Measurements from ENCODE around the gene RALY.
A peak's percentile ranks its signal among the peaks of the same experiment; 100 is the strongest.
"Not testable (repeated sequence)": the region's sequence is repeated elsewhere in the genome, so short reads cannot be mapped to it uniquely, and the experiment has no call there.

Gene RALY

GRCh38 chr20:34018166-34018565, 24.5 kb downstream of the RALY start:
- DNase-seq, result no peak

- DNase-seq, result no peak
These were observed 28.6 kb downstream of the RALY start for GRCh38 chr20:34022151-34022838.

DNA sequence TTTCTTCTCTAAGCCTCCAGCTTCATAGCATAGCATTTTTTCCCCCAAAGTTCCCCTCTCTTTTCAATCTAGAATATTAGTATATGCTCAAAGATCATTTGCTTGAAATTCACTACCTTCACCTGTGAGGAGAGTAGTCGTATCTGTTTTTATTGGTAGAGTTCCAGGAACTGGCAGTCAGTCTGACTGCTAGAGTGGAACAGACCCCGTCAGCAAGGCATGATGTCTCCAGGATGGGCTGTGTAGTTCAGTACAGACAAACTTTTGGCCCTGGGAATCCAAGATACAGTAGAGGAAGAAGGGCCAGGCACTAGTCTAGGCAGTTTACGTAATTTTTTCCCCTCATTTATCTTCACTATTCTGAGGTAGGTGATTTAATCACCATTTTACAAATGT, 29.1 kb downstream of the RALY start:
- no peak for DNase-seq

DNA sequence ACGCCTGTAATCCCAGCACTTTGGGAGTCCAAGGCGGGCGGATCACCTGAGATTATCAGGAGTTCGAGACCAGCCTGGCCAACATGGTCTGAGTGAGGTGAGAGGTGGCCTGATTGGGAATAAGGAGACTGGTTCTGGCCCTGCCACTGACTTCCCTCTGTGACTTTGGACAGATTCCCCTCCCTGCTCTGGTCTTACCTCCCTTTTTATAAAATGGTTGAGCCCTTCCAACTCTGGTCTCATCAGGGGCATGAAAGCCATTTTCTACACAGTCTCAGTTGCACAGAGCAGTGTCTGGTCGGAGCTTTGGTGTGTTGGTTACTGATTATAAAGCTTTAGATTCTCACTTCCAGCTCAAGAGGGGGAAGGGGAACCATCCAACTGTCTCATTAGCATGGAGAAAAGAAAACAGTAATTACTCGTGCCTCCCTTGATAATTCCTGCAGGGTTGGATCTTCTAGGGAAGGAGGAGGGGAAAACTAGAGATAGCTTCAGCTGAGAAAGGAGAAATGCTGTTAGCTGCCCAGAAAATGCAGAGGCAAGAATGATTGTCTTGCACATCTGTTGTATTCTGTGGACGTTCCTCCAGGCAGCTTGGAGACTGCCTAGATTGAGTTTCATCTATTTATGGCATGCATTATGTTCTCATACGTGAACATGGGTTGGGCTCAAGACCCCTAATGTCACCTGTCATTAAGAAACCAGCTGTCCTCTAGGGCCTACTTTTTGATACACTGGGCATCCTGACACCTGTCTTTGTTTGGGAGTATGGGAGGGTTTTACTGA, 30.4 kb downstream of the RALY start:
- no peak for DNase-seq

DNA sequence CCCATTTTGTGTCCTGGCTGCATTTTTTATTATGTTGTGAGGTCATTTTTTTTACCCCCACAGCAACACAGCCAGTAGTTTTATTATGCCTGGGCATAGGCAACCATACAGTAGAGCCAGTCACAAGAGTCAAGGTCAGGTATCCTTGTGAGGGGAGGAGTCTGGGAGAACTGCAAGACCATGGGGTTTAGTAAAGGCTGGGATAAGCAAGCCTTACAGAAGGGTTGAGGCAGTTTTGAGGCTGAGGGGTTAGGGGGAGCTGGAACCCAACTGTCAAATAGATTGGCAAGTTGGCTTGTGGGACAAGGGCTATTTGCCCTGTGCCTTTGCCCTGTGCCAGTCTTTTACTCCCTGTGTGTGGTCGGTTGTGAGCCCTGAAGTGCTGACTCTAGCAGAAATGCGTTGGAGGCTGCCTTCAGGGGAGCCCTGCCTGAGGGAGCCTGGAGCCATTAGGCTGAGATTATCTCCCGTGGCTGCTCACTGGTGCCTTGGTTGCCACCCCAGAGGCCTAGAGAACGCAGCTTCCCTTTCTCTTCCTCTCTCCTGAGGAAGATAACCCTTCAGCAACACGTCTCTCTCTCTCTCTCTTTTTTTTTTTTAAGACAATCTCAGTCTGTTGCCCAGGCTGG, 31.1 kb downstream of the RALY start:
- no peak for DNase-seq

- not testable (repeated sequence) for DNase-seq
These were observed 34.3 kb downstream of the RALY start for GRCh38 chr20:34028013-34028412.

GRCh38 chr20:34029415-34029814, 35.7 kb downstream of the RALY start:
- DNase-seq, result no peak

GRCh38 chr20:34030456-34030855, 36.7 kb downstream of the RALY start:
- no peak for DNase-seq

DNA sequence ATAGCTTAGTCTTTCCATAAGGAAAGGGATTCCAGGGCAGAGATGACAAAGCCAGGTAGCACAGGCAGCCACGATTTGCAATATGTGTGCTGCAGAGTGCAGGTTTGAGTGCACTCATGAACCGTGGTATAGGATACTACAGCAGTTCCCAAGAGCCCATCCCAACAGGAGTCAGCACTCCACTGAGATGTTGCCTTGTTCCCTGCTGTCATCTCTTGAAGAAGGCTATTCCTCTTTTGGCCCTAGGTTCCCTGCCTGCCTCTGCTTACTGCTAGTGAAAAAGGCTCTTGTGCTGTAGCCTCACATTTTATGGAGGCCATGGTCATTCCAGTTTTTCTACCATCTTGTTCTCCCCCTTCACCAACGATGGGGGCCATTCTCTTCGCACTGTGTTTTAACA, 40.2 kb downstream of the RALY start:
- no peak for DNase-seq

- peak; percentile 67 for DNase-seq
These were observed 43.4 kb downstream of the RALY start for GRCh38 chr20:34037121-34037520.

DNA sequence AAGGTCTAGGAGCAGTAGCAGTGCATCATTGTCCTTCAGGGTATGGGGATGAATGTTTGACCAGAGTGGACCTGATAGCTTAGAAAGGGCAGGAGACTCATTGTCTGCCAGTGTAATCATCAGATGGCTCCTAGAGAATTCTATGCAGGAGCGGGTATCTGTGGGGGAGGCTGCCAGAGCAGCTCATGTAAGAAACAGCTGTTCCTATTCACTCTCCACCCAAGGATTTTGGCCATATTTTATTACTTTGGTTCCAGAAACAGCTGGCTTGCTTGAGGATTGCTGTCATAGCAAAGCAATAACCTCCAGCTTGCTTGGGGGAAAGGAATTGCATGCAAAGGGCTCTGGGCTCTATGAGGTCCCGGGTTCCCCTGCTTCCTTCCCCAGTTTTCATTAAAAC, 44.1 kb downstream of the RALY start:
- no peak for DNase-seq

DNA sequence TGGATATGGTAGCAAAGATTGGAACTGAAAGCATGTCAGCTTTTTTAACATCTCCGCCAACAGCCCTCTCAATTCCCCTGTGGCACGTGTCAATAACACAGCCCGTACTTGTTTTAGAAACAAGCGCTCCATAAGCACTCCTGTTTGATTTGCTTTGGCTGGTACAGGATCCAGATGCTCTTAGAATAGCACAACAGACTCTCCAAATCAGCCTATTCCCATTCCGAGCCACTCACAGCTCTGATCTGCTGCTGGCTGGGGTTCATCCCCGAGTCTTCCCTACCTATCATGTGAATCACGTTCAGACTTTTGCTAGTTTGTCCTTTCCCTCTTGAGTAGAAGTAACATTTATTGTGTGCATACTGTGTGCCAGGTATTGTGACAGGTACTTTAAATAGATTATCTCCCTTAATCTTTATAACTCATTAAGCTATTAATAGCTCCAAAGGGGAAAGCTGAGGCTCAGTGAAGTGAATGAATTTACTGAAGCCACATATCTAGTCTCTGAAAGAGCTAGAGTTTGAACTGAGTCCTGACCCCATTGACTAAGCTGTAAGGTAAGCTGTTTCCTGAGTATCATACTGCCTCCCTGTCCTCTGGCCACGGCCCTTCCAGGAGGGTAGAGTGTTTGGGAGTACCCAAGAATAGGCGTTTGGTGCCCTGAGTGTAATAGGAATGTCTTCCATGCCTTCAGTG, 46.7 kb downstream of the RALY start:
- no peak for DNase-seq

DNA sequence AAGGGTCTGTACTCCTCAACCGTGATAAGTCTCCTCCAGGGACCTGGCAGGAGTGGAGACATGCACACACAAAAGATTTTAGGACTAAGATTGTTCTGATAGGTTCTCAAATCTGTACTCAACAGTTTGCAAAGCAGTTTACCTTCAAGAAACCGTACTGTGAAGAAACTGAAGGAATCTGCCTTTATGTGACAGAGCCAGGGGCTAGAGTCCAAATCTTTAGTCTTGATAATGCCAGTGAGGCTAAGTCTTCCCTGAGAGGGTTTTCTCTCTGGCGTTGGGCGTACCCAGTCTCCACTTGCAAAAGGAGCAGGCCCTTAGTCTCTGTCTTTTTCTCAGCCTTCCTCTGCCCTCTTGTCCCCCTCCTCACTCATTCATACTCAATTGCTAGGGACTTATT, 47.5 kb downstream of the RALY start:
- DNase-seq, result no peak

DNA sequence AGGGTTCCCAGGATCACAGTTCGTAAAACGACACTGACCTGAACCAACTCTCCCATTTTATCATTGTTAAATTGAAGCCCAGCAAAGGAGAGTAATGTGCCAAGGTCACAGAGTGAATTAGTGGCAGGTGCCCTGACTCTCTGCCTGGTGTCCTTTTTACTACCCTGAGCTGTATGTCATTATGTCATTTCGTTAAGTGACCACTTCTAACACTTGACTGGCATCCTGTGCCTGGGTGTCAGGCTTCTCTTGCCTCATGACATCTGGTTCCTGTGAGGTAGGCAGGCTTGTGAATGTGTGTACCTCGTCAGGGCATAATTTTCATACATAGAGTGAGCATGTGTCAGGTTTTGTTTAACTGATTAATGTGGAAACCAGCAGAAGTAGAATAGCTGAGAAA, 48.6 kb downstream of the RALY start:
- no peak for DNase-seq

DNA sequence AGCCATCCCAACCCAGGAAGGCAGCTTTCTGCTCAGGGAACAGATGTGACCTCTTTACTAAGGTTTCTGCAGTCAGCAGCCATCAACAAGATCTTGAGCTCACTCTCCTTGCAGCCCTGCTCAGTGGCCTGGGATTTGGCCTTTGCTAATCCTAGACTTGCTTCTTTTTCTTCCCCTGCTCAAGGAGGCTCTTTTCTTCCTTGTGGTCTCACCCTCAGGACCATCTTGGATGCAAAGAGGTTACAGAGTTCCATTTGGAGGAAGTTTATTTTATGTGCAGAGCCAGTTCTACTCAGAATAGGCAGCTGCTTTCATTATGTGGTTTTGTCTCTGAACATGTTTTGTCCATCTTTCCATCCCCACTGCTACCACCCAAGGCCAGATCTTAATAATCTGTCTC, 49.3 kb downstream of the RALY start:
- no peak for DNase-seq

GRCh38 chr20:34045294-34045693, 51.6 kb downstream of the RALY start:
- DNase-seq, result no peak

DNA sequence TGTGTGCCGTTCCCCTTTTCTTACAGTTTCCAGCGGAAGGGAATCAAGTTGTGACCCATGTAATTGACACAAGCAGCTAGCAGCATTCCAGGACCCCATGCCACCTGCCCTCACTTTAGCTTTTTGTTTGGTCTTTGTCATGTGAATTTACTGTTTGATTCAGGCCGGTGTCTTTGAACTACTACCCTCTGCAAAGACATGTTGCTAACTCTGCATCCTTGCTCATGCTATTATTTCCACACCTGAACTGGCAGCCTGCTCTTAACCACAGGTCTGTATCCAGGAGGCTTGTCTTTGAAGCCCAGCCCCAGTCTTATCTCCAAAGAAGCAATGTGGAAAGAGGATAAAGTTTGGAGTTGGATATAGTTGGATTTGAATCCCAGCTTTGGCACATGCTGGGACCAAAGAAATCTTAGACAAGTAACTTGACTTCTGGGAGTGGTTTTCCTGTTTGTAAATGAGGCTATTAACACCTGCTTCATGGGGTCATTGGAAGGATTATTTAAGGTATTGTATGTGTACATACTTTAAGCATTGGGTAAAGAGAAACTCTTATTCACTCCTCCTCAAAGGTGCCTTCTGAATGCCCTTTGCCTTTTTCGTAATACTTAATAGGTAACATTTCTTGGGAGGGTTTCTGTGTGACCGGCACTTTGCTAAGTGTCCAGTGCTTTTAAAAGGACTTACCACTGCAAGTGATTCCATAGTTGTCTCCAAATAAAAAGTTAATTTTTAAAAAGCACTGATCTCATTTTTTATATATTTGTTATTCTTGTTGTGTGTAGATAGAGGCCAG, 52.4 kb downstream of the RALY start:
- no peak for DNase-seq

GRCh38 chr20:34047010-34047687, 53.4 kb downstream of the RALY start:
- no peak for DNase-seq

DNA sequence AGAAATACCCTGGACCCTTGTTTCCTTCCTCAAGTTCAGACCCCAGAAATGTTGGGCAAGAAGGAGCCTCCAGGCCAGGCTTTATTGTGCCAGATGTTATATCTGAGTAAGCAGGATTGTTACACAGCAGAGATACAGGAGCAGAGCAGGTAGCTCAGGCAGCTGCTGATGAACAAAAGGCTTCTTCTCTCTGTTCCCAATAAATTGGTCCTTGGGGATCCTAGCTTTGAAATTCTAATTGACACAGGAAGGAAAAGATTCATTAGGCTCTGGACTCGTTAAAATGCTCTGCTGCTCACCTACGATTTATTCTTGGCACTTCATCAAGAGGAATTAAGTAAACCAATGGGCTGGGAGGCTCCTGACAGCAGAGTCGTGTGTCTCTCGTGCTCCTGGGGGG, 54.2 kb downstream of the RALY start:
- no peak for DNase-seq

DNA sequence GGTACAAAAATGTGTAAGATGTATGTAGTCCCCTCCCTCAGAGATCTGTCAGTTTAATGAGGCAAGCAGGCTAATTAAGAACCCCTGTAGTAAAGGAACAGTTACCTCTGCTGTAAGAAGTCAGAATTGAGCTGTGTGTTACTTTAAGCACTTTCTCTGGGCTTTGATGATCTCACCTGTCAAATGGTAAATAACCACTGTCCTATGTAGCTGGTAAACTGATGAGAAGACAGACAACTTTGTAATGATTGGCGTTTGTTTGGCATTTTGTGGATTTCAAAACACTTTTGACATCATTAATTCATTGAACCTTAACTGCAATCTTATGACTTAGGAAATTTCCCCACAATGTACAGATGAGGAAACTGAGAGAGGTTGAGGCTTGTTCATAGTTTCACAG, 55.7 kb downstream of the RALY start:
- no peak for DNase-seq

DNA sequence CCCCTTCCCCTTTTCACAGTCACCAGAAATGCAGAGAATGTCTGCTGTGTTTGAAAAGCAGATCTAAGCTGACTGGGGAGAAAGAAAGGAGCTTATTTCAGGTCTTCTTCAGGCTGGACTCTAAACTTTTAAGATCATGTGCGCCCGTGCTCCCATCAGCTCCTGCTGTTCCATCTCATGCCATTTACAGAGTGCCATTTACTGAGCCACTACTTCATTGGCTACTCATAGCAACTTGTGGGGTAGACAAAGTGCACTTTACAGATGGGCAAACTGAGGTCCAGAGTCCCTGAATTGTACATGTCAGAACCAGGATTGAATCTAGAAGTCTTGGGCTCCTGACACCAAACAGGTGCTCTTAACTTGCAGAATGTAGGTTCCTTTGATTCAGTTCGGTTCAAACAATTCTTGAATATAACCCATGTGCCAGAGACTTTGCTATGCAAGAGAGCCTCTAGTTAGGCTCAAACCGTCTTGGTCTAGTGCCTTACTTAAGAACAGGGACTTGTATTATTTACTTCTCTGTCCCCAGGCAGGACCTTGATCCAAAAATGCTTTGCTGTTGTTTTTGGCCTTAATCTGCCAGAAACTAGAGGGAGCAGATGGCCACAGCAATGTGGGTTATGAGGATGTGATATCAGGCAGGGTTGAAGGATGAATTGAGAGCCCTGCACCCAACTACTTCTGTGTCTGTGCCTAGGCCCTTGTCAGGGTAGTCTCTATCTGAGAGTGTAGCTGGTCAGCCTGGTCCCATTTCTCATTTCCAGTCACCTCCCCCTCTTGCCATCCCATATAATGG, 56.4 kb downstream of the RALY start:
- no peak for DNase-seq
